GM21360 (cell line): ENCODE data around the gene PRPF40A.
"Not testable (repeated sequence)": the region's sequence is repeated elsewhere in the genome, so short reads cannot be mapped to it uniquely, and the experiment has no call there.

ENCODE experiments used
- ATAC-seq: cut with Tn5 transposase; IDR thresholded peaks from one replicate; pipeline ENCODE4 v1.9.1; 2021; ENCODE audit warnings: mild to moderate bottlenecking, moderate library complexity; ENCODE audit not compliant: unreplicated experiment

Gene PRPF40A

GRCh38 chr2:152717228-152718075, at the start of gene PRPF40A:
TSS of gene PRPF40A (minus strand) at chr2:152717461. CDS start at chr2:152717439, 22 bp downstream.
- ATAC-seq: peak; percentile 62

GRCh38 chr2:152766928-152767327, 49.7 kb upstream of the PRPF40A start:
- no peak for ATAC-seq

- no peak for ATAC-seq
Observed at GRCh38 chr2:152763651-152764050, 46.4 kb upstream of the PRPF40A start.

GRCh38 chr2:152763208-152763607, 45.9 kb upstream of the PRPF40A start:
- ATAC-seq: not testable (repeated sequence)

- no peak for ATAC-seq
Observed at GRCh38 chr2:152762202-152762601, 44.9 kb upstream of the PRPF40A start.

- no peak for ATAC-seq
Observed at GRCh38 chr2:152761214-152761613, 44.0 kb upstream of the PRPF40A start.

GRCh38 chr2:152759290-152760072, 42.2 kb upstream of the PRPF40A start:
- no peak for ATAC-seq

GRCh38 chr2:152755029-152755428, 37.8 kb upstream of the PRPF40A start:
- no peak for ATAC-seq

GRCh38 chr2:152747751-152748150, 30.5 kb upstream of the PRPF40A start:
- ATAC-seq: not testable (repeated sequence)

- peak; percentile 69 for ATAC-seq
Observed at GRCh38 chr2:152743002-152743401, 25.7 kb upstream of the PRPF40A start.

GRCh38 chr2:152740743-152741328, 23.6 kb upstream of the PRPF40A start:
- ATAC-seq: peak; percentile 90

GRCh38 chr2:152739705-152740104, 22.4 kb upstream of the PRPF40A start:
- not testable (repeated sequence) for ATAC-seq

GRCh38 chr2:152738438-152738837, 21.2 kb upstream of the PRPF40A start:
- ATAC-seq: no peak

GRCh38 chr2:152737509-152737908, 20.2 kb upstream of the PRPF40A start:
- not testable (repeated sequence) for ATAC-seq

- ATAC-seq: peak; percentile 78
Observed at GRCh38 chr2:152730591-152731333, 13.5 kb upstream of the PRPF40A start.

- no peak for ATAC-seq
Observed at GRCh38 chr2:152729844-152730243, 12.6 kb upstream of the PRPF40A start.

GRCh38 chr2:152723918-152724317, 6.7 kb upstream of the PRPF40A start:
- no peak for ATAC-seq

- ATAC-seq: not testable (repeated sequence)
Observed at GRCh38 chr2:152722639-152723038, 5.4 kb upstream of the PRPF40A start.

- ATAC-seq: no peak
Observed at GRCh38 chr2:152720794-152721193, 3.5 kb upstream of the PRPF40A start.

- peak; percentile 26 for ATAC-seq
Observed at GRCh38 chr2:152718909-152719645, 1.8 kb upstream of the PRPF40A start.
